GM13977 (cell line): ENCODE measurements around the gene AKT3.
"Not testable (repeated sequence)": the region's sequence is repeated elsewhere in the genome, so short reads cannot be mapped to it uniquely, and the experiment has no call there.

Experiments
- DNase-seq: peaks from one replicate; pipeline ENCODE4 v3.0.0; 2012; ENCODE audit warnings: low spot score
- CTCF ChIP-seq: IDR thresholded peaks from 2 replicates; pipeline ENCODE4 v1.5.1; 2012; ENCODE audit warnings: mild to moderate bottlenecking, control low read depth; ENCODE audit not compliant: insufficient read depth; ENCODE audit errors: extremely low read depth, missing control alignments
- in situ Hi-C: fragments of 300-500 bp; cut with MboI; formaldehyde crosslinking; loops from one replicate; pipeline ENCODE4 v1.12.0; 2022; ENCODE audit warnings: low sequenced_read_pairs, low pct_unique_long_range_greater_than_20kb, mixed read lengths, inconsistent platforms; ENCODE audit not compliant: unreplicated experiment

Gene AKT3

DNA sequence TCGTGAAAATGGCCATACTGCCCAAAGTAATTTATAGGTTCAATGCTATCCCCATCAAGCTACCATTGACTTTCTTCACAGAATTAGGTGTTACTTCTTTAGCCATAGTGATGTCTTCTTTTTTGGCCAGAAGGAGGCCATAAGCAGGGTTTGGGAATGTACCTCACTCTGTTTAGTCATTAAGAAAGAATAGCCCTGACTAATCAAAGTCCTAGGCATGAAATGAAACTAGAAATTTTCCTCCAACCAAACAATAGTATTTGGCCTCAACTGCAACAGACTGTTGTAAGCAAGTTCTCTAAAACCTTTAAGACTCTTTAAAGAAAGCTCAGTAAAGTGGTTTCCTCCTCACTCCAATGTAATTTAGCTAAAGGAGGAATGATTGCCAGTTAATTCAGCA lies 163.9 kb downstream of the AKT3 start:
- in situ Hi-C loops: no loop called here
- DNase-seq: no peak
- TF ChIP-seq CTCF: no peak

- DNase-seq: no peak
- no peak for TF ChIP-seq CTCF
- in situ Hi-C loops: no loop called here
Observed at GRCh38 chr1:243680860-243681259, 169.2 kb downstream of the AKT3 start.

GRCh38 chr1:243672539-243673074 lies 177.4 kb downstream of the AKT3 start:
- in situ Hi-C loops: no loop called here
- no peak for DNase-seq
- TF ChIP-seq CTCF: no peak

GRCh38 chr1:243667591-243667990 lies 182.5 kb downstream of the AKT3 start:
- no peak for TF ChIP-seq CTCF
- DNase-seq: no peak
- in situ Hi-C loops: no loop called here

DNA sequence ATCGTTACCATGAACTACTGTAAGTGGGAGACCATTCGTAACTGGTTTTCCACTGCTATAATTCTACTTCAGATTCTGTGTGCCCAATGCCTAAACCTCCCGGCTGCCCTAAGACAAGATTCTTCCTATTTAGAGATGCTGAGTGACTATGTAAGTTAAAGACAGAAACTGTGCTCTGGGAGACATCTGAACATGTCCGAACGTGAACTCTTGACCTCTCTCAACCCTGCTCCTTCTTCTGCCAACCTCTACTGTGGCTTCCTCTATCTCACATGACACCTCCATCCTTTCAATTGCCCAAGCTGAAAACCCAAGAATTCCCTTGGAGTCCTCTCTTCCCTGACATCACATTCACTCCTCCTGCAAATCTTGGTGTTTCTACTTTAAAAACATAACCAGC lies 182.9 kb downstream of the AKT3 start:
- no peak for TF ChIP-seq CTCF
- no peak for DNase-seq
- in situ Hi-C loops: no loop called here

DNA sequence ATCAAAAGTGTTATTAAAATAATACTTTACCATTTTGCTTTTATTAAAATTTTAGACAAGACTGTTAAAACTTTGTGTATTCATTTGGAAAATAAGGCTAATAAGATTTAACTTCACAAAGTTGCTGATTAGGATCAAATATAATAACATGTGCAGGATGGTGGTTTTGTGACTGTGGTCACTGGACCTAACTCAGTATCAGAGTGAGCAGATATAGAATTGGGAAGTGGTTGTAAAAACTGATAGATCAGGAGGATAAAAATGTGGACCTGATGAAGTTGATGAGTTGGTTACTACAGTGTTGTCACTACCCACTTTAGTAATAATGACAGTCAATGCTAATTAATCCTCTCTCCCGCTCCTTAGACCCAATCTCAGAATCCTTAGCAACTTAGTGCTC lies 186.4 kb downstream of the AKT3 start:
- in situ Hi-C loops: no loop called here
- no peak for TF ChIP-seq CTCF
- no peak for DNase-seq

GRCh38 chr1:243662169-243662568 lies 187.9 kb downstream of the AKT3 start:
- DNase-seq, in situ Hi-C loops: not testable (repeated sequence)
